HuH-7.5 (cell line): ENCODE measurements around the gene FAM234A.

Experiments used
- DNase-seq: peaks from one replicate; pipeline ENCODE4 v3.0.0; 2011; ENCODE audit warnings: low spot score

Gene FAM234A

GRCh38 chr16:281660-282255, 47.1 kb downstream of the FAM234A start:
- DNase-seq = no peak

- no peak for DNase-seq
Measured at GRCh38 chr16:282491-282890, 47.9 kb downstream of the FAM234A start.

- DNase-seq = no peak
Measured at GRCh38 chr16:283033-283805, 48.6 kb downstream of the FAM234A start, which contains the start of gene PDIA2. Gene PDIA2 (plus strand): TSS chr16:283164. CDS start chr16:283170, 6 bp downstream.

- no peak for DNase-seq
Measured at GRCh38 chr16:284204-285120, 49.8 kb downstream of the FAM234A start.

DNA sequence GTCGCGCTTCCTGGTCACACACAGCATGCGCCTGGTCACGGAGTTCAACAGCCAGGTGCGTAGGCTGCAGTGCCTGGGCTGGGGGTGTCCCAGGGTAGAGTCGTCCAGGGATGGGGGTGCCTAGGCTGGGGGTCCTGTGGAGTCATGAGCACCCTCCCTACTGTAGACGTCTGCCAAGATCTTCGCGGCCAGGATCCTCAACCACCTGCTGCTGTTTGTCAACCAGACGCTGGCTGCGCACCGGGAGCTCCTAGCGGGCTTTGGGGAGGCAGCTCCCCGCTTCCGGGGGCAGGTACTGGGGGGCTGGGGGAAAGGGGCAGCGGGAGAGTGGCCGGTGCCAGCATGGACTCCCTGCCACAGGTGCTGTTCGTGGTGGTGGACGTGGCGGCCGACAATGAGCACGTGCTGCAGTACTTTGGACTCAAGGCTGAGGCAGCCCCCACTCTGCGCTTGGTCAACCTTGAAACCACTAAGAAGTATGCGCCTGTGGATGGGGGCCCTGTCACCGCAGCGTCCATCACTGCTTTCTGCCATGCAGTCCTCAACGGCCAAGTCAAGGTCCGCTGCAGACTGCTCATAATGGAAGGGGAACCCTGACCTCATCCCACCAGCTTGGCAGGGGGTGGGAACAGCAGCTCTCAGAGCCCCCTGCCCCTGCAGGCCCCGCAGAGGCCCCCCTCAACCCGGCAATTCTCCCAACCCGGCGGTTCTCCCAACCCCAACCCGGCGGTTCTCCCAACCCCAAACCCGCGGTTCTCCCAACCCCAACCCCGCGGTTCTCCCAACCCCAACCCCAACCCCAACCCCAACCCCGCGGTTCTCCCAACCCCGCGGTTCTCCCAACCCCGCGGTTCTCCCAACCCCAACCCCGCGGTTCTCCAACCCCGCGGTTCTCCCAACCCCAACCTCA, 50.8 kb downstream of the FAM234A start:
- no peak for DNase-seq

GRCh38 chr16:286491-287297, 52.1 kb downstream of the FAM234A start:
- DNase-seq = no peak

DNA sequence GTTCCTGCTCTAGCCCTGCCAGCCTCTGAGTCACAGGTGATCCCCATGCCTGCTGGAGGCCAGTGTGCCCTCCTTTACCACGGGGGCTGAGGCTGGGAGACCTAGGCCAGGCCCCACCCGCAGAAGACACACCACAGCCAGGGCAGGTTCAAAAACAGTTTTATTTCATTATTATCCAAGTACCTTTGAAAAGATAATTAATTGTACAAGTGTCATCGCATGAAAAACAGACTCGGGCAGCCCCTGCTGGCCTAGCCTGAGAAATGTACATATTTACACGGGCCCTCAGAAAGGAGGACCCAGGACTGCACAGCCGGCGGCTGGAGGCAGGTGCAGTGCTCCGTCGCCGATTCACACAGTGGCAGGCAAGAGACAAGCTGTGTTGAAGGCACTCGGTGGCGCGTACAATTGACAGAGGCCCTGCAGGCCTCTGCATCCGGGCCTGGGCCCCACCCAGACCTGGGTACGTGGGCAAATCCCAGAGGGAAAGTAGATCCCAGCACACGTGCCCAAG, 52.7 kb downstream of the FAM234A start:
- DNase-seq = no peak

DNA sequence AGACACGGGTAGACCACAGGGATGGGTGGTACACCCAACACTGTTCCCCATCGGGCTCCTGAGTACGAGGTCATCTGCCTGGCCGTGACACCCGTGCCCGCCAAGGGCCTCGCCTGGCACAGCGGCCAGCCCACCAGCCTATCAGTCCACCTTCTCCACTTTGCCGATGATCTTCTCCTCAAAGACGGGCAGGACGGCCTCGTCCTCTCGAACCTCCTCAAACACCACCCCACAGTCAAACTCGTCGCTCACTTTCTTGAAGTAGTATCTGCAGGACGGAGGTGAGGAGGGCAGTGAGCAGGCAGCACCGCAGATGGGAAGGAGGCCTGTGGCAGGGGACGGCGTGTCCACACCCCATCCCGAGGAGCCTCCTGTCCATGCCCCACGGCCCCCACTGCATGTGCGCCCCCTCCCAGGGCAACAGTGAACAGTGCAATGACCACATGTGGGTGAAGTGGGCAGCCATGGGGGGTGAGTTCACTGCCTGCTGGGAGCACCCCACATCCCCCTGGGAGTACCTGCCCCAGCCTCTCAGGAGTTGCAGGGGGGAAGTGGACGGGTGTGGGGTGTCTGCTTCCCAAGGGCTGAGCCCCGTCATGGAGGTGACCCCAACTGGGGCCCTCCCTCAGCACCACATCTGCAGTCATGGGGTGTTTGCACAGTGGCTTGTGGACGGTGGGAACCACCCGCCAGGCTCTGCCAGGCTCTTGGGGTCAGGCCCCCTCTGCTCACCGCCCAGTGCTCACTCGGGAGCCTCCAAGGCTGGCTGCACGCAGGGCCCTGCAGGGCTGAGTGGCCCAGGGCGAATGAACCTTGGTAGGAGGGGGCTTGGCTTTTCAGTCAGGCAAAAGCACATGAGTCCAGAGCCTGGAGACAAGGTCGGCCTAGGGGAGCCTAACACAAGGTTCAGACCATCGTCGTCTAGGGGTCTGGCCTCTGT, 53.6 kb downstream of the FAM234A start:
- no peak for DNase-seq

DNA sequence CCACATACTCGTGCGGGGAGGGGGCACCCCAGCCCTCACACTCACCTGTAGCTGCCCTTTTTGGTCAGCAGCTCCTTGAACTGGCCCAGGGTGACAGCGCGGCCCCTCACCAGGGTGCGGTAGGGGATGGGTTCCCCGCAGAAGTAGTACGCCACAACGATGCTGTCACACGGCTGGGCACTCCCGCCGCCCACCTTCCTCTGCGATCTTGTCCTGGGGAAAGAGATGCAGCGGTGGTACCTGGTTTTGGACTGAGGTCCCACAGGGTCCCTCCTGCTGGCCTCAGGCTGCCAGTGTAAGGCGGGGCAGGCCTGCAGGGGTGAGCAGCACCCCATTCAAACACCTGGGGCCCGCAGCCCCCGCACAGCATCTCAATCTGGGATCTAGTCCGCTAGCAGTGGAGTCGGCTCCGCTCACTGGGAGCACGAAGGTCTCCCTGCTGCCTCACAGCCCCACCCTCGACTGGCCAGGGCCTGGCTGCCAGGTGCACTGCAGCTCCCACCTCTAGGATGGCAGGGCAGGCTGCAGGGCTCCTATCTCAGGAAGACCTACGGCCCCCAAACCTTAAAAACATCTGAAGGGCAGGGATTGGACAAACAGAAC, 54.9 kb downstream of the FAM234A start:
- no peak for DNase-seq

GRCh38 chr16:290015-290680, 55.5 kb downstream of the FAM234A start:
- no peak for DNase-seq

DNA sequence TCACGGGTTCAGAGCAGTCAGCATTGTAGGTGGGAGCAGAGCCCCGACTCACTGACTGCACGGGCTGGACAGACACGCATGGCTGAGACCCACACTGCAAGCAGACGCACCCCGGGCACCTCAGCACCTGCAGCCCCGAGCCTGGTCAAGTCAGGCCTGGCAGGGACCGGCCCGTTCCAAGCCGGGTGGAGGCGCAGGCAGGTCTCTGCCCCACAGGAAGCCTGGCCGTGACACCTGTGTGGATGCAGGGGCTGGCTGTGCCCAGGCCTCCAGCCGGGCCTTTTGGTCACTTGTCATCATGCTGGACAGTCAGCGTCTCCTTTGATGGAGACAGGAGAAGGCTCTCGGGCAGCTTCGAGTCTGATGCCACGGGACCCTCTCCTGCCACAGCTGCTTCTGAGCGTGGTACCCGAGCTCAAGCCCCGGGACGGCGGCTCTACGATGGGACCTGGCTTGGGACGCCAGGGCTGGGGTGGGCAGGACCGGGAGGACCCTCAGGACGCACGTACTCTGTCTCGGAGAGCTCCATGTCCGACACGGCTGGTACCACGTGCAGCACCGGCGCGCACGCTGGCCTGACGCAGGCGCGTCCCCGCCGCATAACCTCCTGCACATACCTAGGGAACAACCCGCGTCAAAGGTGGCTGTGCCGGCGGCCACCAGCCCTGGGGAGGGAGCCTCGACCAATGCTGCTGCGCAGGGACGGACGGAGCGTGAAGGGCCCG, 56.2 kb downstream of the FAM234A start:
- no peak for DNase-seq

- no peak for DNase-seq
Measured at GRCh38 chr16:291539-291938, 56.9 kb downstream of the FAM234A start.

GRCh38 chr16:293043-293775, 58.6 kb downstream of the FAM234A start:
- DNase-seq = no peak

- no peak for DNase-seq
Measured at GRCh38 chr16:296276-296675, 61.7 kb downstream of the FAM234A start.

- DNase-seq = no peak
Measured at GRCh38 chr16:296806-297510, 62.3 kb downstream of the FAM234A start.

GRCh38 chr16:297832-298231, 63.2 kb downstream of the FAM234A start:
- no peak for DNase-seq
